ENCODE measurements around the gene GJA3.

GRCh38 chr13:20102525-20103180 is 58.2 kb downstream of the GJA3 start:
- TF ChIP-seq, protein P1, sequence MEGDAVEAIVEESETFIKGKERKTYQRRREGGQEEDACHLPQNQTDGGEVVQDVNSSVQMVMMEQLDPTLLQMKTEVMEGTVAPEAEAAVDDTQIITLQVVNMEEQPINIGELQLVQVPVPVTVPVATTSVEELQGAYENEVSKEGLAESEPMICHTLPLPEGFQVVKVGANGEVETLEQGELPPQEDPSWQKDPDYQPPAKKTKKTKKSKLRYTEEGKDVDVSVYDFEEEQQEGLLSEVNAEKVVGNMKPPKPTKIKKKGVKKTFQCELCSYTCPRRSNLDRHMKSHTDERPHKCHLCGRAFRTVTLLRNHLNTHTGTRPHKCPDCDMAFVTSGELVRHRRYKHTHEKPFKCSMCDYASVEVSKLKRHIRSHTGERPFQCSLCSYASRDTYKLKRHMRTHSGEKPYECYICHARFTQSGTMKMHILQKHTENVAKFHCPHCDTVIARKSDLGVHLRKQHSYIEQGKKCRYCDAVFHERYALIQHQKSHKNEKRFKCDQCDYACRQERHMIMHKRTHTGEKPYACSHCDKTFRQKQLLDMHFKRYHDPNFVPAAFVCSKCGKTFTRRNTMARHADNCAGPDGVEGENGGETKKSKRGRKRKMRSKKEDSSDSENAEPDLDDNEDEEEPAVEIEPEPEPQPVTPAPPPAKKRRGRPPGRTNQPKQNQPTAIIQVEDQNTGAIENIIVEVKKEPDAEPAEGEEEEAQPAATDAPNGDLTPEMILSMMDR (IDR thresholded peaks at IDR 0.05; ENCODE audit: low read length), result no peak
- TF ChIP-seq EZH2 (IDR thresholded peaks at IDR 0.05; ENCODE audit: borderline replicate concordance, low read length), result no peak

All from OCI-LY1 (cell line).